D341Med (cell line): ENCODE measurements around the gene ATF6B.
"Not testable (repeated sequence)": the region's sequence is repeated elsewhere in the genome, so short reads cannot be mapped to it uniquely, and the experiment has no call there.

Experiments
- DNase-seq: peaks from one replicate; pipeline ENCODE4 v3.0.0; 2012; ENCODE audit warnings: low spot score

Gene ATF6B

GRCh38 chr6:32154514-32155161, 26.6 kb upstream of the ATF6B start:
- DNase-seq = peak; percentile 85

GRCh38 chr6:32153564-32154513, 25.8 kb upstream of the ATF6B start, which contains the start of gene PPT2:
PPT2 (plus strand) TSS chr6:32154141; CDS start chr6:32154595, 454 bp downstream.
- DNase-seq = peak; percentile 93

- no peak for DNase-seq
Measured at GRCh38 chr6:32152769-32153563, 24.9 kb upstream of the ATF6B start.

DNA sequence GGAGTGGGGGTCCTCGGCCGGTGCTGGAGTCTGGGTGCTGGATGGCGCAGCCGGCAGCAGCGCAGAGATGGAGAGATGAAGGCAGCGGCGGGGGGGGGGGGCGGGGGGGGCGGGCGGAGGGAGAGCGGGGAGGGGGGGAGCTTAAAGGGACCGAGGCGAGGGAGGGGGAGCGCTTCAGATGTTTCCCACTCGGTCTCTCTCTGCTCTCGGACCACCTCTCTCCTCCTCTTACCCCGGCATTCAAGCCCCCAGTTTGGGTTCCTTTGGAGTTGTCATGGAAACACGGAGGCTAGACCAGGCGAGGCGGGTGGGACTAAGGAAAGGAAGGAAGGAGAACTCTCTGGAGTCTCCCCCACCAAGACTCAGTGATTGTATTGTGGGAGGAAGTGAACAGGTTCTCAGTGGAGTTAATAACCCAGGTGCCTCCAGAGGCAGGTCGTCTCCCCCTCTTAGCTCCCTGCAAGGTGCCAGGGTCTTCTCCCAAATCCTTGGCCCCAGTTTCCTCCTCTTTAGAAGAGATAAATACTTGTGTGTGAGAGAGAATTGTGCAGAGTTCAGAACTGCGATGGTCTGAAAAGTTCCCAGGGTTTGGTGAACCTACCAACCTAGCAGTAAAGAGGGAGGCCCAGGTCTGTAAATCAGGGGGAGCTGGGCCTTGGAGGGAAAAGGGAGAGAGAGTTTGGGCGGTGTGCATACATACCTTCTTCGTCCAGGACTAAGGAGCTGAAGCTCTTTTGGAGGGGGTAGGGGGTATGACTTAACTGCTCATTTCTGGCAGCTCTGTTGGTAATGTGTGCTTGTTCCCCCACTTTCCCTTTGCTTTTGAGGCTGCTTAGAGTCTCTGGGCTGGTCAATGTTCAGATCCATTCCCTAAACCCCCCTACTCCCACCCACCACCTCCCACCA, 24.1 kb upstream of the ATF6B start, which contains the start of gene PRRT1:
Gene PRRT1, minus strand, starts transcription at position 77 of the 906 bp plus-strand sequence. CDS start 112 bp downstream, outside the sequence.
- DNase-seq = no peak

GRCh38 chr6:32151181-32151862, 23.3 kb upstream of the ATF6B start:
- peak; percentile 67 for DNase-seq

DNA sequence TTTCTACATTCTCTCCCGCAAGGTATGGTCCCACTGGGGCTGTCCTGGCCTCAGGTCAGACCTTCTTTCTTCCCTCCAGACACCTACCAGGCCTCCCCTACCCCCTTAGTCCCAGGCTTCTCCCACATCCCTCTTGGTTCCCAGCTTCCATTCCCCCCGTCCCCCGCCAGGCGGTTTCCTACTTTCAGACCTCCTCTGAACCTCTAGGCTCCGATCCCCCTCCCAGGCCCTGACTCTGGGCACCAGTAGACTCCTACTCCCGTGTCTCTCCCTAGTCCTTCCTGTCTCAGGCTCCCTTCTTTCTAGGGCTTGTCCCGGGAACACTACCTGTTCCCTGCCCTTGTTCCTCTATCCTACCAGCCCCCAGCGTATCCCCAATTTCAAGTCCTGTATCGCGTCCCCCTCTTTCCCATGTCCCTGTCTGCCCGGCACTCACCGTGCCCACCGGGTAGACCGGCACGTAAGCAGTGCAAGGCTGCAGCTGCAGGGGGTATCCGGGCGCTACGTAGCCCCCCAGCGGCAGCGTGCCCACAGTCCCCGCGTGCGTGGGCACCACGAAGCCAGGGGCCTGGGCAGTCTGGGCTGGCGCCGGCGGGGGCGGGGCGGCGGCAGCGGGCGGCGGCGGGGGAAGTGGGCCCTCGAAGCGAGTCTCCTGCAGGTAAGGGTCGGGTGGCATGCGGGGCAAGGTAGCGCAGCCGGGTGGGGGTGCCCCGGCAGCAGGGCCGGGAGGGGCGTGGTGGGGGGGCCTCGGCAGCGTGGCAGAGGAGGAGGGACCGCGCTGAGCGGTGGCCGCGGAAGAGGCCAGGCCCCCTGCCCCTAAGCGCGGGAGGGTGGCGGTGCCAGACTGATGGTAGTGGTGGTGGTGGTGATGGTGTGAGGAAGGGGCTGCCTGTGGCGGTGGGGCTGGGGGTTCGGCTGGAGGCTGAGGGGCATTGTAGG, 22.2 kb upstream of the ATF6B start:
- DNase-seq = no peak

DNA sequence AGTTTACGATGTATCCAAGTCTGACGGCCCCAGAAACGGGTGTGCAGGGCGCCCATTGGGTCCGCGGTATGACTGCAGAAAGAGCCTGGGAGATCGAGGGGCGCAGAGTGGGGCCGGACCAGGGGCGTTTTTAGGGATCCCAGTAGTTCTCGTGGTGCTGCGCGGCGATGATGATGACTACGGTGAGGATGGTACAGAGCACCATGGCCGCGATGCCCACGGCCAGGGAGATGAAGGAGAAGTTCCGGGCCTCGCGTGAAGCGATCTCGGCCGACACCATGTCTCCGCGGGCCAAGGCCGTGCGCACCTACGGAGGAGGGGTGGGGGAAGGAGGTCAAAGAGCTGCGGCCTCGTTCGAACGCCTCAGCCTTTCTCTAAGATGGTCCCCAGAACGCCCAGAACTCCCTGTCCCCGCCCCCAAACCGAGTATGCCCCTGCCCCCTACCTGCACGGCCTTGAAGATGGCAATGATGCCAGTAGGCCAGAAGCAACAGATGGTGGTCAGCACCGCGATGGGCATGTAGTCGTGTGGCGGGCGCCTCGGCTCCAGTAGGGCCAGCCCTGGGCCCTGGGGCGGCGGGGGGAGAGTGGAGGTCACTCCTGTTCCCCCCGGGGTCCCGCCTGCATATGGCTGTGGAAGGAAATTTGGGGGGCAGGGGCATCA, 21.2 kb upstream of the ATF6B start:
- no peak for DNase-seq

DNA sequence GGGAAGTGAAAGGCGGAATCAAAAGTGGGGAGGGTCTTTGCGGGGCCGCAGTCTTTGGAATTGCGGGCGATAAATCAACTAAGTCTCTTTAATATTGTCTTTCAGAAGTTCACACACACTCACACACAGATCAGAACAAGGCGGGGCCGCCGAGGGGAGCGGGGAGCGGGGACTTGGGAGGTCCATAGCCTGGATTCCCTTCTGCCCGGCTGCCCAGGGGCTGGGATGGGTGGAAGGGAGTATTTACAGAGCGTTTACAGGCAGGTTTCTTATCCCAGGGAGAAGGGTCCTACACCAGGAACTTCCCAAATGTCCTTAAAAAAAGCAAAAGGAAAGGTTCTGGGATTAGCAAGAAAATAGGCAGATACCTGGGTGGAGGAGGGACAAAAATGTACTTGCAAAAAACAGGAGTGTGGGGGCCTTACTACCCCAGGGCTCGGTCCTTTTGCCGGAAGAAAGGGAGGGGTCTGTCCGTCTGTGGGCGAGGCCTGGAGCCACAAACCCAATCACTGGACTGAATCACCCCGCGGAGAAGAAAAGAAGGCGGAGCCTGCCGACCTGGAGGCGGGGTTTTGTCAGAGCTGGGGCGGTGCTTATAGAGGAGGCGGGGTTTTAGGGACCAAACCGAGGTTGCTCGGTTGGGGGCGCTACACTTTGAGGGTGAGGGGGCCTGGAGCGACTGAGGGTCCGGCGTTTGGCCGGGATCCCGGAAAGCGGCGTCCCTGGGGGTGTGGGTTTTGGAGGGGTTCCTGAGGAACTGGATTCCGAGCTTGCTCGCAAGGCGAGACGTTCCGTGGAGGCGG, 20.4 kb upstream of the ATF6B start:
- no peak for DNase-seq

DNA sequence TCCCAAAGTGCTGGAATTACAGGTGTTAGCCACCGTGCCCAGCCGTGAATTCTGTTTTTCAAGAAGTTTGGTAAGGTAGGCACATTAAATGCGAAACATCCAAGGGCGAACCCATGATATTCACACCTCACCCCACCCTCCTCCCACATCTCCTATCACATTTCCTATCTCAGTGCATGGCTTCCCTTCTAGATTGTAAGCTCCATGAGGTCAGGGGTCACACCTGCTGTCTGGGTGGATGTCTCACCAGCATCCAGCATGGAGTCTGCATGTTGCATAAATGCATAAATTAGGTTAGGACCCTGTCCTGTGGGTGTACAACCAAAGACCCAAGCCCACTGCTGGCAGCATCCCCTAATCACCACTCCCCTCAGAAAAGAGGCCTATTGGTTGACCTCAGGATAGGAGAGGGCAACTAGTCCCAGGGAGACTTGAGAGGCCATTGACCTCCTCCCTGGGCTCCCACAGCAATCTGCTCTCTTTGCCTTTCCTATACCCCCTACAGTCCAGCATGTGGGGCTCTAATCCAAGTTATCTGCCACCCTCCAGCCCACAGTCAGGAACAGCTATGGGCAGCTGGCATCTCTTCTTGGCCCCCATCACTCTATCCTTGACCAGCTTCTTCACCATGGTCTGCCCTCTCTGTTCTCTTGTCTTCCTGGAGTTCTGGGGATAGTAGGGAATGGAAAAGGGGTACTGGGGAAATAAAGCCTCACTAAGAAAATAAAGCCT, 19.5 kb upstream of the ATF6B start:
- no peak for DNase-seq

- no peak for DNase-seq
Measured at GRCh38 chr6:32146687-32147086, 18.6 kb upstream of the ATF6B start.

GRCh38 chr6:32146287-32146686, 18.2 kb upstream of the ATF6B start:
- no peak for DNase-seq

DNA sequence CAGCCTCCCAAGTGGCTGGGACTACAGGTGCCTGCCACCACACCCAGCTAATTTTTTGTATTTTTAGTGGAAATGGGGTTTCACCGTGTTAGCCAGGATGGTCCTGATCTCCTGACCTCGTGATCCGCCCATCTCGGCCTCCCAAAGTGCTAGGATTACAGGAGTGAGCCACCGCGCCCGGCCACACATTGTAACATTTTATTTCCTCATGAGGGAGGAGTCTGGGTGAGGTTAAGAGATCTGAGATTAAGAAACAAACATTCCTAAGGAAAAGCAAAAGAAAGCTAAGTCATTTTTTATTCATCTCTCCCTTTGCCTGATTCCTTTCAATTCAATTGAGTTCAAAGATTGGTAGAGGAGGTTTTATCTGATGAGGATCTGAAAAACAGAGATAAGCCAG, 16.2 kb upstream of the ATF6B start:
- DNase-seq = not testable (repeated sequence)

- no peak for DNase-seq
Measured at GRCh38 chr6:32140420-32141046, 12.5 kb upstream of the ATF6B start.

- DNase-seq = no peak
Measured at GRCh38 chr6:32139590-32139989, 11.5 kb upstream of the ATF6B start.

GRCh38 chr6:32137454-32137853, 9.4 kb upstream of the ATF6B start:
- no peak for DNase-seq

- no peak for DNase-seq
Measured at GRCh38 chr6:32133786-32134185, 5.7 kb upstream of the ATF6B start.

GRCh38 chr6:32132110-32132509, 4.1 kb upstream of the ATF6B start:
- no peak for DNase-seq
